GM18519 (cell line): Measurements from ENCODE around the gene ZNF277.

Source experiments
- ATAC-seq: cut with Tn5 transposase; IDR thresholded peaks from one replicate; pipeline ENCODE4 v1.9.1; 2021; ENCODE audit warnings: mild to moderate bottlenecking, moderate library complexity; ENCODE audit not compliant: unreplicated experiment, low FRiP score

ZNF277 gene

DNA sequence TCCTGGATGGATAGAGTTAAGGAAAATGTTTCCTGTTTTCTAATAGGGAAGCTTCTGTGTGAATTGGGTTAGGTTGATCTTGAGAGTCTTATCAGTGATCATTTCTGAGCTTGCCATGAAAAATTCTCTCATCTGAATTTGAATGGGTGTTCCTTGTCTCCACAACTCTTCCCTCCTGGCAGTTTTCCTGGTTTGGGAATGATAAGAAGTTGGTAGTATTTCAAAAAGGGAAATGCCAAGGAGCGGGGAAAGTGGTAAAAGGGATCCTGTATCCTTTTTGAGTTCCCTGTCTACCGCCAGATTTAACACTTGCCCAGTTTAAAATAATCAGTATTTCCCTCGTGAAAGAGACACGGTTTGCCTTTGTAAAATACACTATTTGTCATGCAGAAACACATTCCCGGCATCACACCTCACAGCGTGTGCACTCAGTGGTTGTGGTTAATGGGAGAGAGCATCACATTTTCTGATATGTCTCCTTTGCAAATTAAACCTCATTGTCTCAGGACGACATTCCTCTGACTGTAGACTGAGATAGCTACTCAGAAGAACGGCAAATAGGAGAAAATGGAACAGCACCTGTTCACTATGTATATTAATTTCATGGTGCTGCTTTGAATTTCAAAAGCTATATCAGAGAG is 130.6 kb downstream of the ZNF277 start:
- no peak for ATAC-seq

GRCh38 chr7:112337892-112338291 is 131.4 kb downstream of the ZNF277 start:
- no peak for ATAC-seq

- ATAC-seq: no peak
Measured at GRCh38 chr7:112338786-112339185, 132.3 kb downstream of the ZNF277 start.

DNA sequence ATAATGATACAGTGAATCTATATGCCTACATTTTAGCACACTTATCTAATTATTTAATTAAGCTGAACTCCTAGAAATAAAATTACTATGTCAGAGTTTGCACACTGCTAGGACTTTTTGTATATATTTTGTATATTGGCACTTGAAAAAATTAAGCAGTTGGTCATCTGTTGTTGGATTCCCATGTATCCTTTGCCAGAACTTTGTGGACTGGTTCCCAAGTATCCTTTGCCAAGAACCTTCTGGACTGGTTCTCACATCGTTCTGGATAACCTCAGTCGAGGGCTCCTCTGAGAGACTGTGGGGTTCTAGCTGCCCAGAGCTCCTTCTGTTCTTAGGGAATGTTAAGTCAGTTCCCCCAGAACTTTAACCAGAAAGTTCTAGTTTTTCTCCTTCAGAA is 135.0 kb downstream of the ZNF277 start:
- ATAC-seq: no peak

- ATAC-seq: no peak
Measured at GRCh38 chr7:112346381-112347060, 140.0 kb downstream of the ZNF277 start.

DNA sequence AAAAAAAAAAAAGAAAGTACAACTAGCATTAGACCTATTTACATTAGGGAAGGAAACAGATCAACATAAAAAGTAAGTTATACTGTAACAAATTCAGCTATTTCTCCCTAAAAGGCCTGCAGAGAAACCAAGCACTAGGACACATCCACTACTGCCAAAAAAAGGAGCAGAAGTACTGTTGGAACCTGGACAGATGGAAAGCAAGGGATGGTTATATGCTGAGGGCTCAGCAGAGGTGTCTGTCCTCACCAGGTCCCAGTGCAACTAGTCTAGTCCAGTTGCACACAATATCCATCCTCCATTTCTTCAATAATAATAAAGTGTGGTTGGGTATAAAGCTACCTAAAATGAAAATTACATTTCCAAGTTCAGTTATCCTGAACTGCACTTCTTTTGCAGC is 140.6 kb downstream of the ZNF277 start:
- no peak for ATAC-seq

DNA sequence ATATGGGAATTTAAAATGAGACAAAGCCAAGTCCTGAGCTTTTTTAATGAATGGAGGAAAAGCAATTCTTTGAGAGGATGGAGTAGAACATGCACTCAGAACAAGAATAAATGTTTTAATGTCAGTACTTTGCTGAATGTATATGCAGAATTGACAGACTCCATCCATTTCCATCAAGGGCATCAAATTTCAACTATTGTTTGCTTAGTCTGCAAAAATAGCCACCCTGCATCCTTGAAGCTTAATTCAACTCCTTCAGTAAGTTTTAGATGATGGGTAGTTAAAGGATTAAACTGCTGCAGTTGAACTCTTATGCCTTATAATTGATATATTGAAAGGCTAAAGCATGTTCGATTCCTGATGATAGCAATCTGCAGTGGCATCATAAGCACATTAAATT is 144.1 kb downstream of the ZNF277 start:
- ATAC-seq: no peak

DNA sequence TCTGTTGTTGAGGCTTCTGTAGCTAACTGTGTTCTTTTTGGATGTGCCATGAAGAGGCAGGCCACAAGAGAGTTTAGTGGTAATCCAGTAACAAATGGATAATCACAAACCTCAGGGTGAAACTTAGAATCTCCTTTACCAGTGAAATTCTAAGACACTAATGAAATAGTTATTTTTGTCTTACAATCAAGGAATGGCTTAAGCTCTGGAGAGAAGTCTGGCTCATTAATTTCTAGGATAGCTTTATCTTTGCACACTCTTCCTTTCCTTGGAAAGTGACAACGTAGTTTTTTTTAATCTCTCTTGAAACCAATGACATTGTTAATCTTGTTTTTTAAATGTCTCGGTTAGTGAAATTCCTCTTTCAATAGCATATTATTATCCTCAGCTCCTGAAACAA is 150.1 kb downstream of the ZNF277 start:
- ATAC-seq: no peak

- ATAC-seq: no peak
Measured at GRCh38 chr7:112357136-112357535, 150.6 kb downstream of the ZNF277 start.

DNA sequence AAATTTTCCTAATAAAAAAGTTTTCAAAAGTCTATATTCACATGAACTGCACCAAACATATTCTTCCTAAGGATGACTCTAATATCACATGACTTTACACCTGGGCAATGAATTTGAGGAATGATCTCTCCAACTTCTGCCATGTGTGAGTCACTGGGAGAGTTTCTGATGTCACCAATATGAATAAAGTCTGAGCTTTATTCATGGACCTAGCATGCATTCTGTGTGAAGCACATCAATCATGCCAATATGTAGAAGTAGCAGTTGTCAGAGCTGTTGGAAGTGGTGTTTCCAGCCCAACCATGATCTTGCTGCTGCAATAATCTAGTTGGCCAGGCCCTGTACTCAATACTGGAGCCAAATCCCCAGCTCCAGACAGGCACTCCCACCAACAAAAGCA is 152.0 kb downstream of the ZNF277 start:
- no peak for ATAC-seq

GRCh38 chr7:112359086-112359485 is 152.6 kb downstream of the ZNF277 start:
- ATAC-seq: no peak

GRCh38 chr7:112360681-112361080 is 154.2 kb downstream of the ZNF277 start:
- no peak for ATAC-seq

- ATAC-seq: no peak
Measured at GRCh38 chr7:112361154-112361553, 154.7 kb downstream of the ZNF277 start.

- ATAC-seq: no peak
Measured at GRCh38 chr7:112362053-112362650, 155.7 kb downstream of the ZNF277 start.

DNA sequence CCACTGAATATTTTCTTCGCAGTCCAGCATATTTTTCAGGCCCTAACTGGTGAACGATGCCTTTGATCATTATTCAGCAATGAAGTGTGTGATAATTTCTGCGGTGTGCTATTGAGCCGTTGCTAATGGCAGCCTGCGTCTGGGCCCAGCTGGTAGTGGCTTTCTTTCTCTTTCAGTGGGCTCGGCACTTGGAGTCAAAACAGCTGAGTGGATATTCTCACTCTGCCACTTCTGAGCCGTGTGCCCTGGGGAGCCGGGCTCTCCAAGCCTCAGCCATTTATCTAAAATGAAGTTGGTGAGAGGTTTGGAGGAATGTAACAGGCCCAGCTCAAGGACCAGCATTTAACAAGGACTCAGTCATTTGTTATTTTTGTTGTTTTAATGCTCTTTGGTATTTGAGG is 156.2 kb downstream of the ZNF277 start:
- no peak for ATAC-seq

DNA sequence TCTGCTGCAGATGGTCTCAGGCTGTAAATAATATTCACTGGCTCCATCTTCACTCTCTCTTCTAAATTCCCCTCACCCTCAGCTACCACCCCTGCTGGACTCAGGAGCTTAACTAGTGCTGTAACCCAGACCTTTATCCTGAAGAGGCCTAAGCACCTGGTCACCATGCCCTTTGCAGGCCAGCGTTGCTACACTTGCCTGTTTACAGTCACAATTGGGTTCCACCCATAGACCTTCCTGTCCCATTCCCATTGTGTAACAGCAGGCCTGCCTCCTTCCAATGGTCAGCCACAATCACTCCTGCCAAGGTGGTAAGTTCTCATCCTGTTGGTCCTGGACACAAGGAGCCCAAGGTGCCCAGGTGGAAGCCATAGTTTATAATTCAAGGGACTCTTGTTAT is 157.9 kb downstream of the ZNF277 start:
- no peak for ATAC-seq

DNA sequence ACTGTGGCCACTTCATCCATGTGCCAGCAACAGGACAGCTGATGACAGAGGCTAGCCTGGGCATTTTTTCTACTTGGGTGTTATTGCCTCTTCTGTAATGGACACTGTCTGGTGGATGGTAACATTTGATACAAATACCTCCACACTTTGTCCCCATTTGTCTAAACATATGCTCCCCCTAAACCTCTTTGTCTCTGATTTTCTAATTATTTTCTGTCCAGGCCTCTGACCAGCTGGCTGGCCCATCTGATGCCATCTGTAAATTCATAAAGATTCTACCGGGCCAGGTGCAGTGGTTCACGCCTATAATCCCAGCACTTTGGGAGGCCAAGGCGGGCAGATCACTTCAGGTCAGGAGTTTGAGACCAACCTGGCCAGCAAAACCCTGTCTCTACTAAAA is 159.1 kb downstream of the ZNF277 start:
- ATAC-seq: no peak

DNA sequence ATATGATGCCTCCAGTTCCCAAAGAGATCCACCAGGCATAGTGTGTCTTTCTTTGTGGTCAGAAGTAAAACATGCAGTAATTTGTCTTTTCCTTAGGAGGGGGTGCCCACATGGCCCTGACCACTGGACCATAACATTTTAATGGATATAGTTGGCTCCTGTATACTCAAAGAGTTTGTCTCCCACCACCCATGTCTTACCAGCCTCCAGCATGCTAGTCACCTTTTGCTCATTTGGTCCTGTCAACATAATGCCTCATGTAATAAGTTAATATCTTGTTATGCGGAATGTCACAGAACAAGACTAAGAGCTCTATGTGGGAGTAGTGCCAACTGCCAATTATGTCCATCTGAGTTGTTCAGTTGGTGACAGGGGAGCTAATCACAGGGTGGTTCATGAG is 160.4 kb downstream of the ZNF277 start:
- no peak for ATAC-seq

- ATAC-seq: no peak
Measured at GRCh38 chr7:112370436-112370835, 163.9 kb downstream of the ZNF277 start.

- no peak for ATAC-seq
Measured at GRCh38 chr7:112371701-112372100, 165.2 kb downstream of the ZNF277 start.

DNA sequence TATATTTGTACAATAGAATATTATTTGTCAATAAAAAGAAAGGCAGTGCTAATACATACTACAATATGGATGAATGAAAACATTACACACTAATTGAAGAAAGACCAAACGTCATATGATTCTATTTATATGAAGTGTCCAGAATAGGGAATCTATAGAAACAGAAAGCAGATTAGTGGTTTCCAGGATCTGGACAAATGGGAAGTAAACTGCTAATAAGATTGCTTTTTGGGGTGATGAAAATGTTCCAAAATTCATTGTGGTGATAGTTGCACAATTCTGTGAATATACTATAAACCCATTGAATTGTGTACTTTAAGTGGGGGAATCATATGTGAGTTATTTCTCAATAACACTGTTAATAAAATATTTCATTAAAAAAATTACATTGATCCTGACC is 165.6 kb downstream of the ZNF277 start:
- ATAC-seq: no peak

DNA sequence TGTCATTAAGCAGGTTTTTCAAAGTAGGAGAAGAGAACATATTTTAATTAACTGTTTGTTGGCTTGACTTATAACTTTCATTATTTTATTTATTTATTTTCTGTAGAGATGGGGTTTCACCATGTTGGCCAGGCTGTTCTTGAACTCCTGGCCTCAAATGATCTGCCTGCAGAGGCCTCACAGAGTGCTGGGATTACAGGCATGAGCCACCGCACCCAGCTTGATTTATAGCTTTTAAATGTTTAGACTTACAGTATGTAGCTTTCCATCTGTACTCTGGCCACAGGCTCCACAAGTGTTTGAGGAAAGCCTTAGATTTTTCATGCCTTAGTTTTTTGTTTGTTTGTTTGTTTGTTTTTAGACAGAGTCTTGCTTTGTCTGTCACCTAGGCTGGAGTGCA is 171.1 kb downstream of the ZNF277 start:
- no peak for ATAC-seq
